ENCODE measurements around the gene SBK2.

DNA sequence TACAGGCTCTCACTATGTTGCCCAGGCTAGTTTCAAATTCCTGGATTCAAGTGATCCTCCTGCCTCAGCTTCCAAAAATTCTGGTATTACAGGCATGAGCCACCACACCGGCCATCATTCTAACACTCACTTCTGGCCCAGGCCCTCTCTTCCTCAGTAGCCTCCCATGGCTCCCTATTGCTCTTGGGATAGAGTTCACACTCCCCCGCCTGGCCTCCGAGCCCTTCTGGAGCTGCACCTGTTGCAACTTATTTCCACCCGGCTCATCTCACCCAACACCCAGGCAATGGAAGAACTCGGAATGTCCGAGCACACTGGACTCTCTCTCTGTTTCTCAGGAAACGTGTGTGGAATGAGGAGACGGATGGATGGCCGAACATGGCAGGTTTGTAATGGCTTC lies 17.4 kb upstream of the SBK2 start:
- TF ChIP-seq, protein P1, sequence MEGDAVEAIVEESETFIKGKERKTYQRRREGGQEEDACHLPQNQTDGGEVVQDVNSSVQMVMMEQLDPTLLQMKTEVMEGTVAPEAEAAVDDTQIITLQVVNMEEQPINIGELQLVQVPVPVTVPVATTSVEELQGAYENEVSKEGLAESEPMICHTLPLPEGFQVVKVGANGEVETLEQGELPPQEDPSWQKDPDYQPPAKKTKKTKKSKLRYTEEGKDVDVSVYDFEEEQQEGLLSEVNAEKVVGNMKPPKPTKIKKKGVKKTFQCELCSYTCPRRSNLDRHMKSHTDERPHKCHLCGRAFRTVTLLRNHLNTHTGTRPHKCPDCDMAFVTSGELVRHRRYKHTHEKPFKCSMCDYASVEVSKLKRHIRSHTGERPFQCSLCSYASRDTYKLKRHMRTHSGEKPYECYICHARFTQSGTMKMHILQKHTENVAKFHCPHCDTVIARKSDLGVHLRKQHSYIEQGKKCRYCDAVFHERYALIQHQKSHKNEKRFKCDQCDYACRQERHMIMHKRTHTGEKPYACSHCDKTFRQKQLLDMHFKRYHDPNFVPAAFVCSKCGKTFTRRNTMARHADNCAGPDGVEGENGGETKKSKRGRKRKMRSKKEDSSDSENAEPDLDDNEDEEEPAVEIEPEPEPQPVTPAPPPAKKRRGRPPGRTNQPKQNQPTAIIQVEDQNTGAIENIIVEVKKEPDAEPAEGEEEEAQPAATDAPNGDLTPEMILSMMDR (conservative IDR thresholded peaks at IDR 0.05; ENCODE audit: low read depth in 2 of 2): no peak
- TF ChIP-seq POLR2AphosphoS5 (IDR thresholded peaks at IDR 0.05; ENCODE audit: low read depth) (no peak), EZH2phosphoT487 (IDR thresholded peaks at IDR 0.05; ENCODE audit: unreplicated experiment) (no peak), CREB1 (CRISPR knock-in tag; IDR thresholded peaks at IDR 0.05; ENCODE audit: low read depth) (no peak), EZH2 (IDR thresholded peaks at IDR 0.05; ENCODE audit: low read depth, unreplicated experiment) (no peak)
- TF ChIP-seq, protein P2, sequence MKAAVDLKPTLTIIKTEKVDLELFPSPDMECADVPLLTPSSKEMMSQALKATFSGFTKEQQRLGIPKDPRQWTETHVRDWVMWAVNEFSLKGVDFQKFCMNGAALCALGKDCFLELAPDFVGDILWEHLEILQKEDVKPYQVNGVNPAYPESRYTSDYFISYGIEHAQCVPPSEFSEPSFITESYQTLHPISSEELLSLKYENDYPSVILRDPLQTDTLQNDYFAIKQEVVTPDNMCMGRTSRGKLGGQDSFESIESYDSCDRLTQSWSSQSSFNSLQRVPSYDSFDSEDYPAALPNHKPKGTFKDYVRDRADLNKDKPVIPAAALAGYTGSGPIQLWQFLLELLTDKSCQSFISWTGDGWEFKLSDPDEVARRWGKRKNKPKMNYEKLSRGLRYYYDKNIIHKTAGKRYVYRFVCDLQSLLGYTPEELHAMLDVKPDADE (IDR thresholded peaks at IDR 0.05): no peak
- TF ChIP-seq, protein P3, sequence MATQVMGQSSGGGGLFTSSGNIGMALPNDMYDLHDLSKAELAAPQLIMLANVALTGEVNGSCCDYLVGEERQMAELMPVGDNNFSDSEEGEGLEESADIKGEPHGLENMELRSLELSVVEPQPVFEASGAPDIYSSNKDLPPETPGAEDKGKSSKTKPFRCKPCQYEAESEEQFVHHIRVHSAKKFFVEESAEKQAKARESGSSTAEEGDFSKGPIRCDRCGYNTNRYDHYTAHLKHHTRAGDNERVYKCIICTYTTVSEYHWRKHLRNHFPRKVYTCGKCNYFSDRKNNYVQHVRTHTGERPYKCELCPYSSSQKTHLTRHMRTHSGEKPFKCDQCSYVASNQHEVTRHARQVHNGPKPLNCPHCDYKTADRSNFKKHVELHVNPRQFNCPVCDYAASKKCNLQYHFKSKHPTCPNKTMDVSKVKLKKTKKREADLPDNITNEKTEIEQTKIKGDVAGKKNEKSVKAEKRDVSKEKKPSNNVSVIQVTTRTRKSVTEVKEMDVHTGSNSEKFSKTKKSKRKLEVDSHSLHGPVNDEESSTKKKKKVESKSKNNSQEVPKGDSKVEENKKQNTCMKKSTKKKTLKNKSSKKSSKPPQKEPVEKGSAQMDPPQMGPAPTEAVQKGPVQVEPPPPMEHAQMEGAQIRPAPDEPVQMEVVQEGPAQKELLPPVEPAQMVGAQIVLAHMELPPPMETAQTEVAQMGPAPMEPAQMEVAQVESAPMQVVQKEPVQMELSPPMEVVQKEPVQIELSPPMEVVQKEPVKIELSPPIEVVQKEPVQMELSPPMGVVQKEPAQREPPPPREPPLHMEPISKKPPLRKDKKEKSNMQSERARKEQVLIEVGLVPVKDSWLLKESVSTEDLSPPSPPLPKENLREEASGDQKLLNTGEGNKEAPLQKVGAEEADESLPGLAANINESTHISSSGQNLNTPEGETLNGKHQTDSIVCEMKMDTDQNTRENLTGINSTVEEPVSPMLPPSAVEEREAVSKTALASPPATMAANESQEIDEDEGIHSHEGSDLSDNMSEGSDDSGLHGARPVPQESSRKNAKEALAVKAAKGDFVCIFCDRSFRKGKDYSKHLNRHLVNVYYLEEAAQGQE (IDR thresholded peaks at IDR 0.05; ENCODE audit: unreplicated experiment): no peak
